ENCODE data around the gene SHROOM3.

The SHROOM3 gene

DNA sequence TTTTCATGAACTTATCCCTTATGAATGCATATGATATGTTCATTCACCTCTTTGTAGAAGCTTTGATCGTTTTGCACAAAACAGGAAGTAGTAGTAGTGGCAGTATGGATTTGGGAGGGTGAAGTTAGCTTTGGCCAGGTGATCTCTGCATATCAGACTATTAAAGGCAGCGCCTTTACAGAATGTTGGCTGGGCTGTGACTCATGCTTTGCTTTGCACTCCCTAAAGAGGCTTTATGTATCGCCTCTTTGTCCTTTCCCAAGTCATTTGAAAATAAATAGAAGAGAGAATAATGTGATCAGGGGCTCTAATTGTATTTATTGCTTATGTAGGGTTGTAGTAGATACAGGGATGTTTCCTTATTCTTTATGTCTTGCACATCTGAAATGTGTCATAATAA, 50.4 kb downstream of the SHROOM3 start:
- H3K4me1 ChIP-seq (ENCODE audit: control insufficient read depth, insufficient read depth, low read length): peaks cover 17% of the 10 kb centered on the region
- H3K27me3 ChIP-seq (ENCODE audit: control insufficient read depth, insufficient read depth, low read length): no peaks in the 10 kb centered on the region
- no peak overlapping the region for H3K9ac ChIP-seq (ENCODE audit: low read depth, low read length)
- H3K4me3 ChIP-seq (ENCODE audit: low read depth, low read length): no peak overlapping the region
- H3K9me3 ChIP-seq (ENCODE audit: control insufficient read depth, insufficient read depth, low read length): no peaks in the 10 kb centered on the region
- H3K36me3 ChIP-seq (ENCODE audit: control insufficient read depth, insufficient read depth, low read length): no peaks in the 10 kb centered on the region

DNA sequence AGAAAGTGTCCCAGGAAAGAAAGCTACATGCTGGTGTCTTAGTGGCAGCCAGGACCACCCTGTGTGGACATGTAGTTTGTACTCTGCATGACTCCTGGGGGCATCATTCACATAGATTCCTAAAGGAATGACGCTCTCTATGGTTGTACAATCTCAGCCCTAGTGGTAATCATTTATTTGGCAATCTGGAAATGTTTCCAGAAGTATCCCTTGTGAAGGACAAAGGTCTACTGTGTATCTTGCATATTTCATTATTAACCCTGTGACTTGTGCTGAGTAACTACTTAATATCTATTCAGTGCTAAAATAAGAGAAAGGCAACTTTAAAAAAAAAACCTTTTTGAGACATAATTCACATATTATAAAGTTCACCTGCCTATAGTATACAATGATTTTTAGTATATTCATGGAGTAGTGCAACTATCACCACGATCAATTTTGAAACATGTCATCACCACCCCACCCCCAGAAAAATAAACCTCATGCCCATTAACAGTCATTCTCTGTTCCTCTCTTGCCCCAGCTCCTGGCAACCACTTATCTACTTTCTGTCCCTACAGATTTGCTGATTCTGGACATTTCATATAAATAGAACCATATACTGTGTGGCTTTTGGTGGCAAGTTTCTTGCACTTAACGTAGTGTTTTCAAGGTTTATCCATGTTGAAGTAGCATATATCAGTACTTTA, 51.7 kb downstream of the SHROOM3 start:
- Histone ChIP-seq H3K9me3 (ENCODE audit: control insufficient read depth, insufficient read depth, low read length) (no peaks in the 10 kb centered on the region), H3K36me3 (ENCODE audit: control insufficient read depth, insufficient read depth, low read length) (no peaks in the 10 kb centered on the region), H3K9ac (ENCODE audit: low read depth, low read length) (no peak overlapping the region), H3K27me3 (ENCODE audit: control insufficient read depth, insufficient read depth, low read length) (no peaks in the 10 kb centered on the region), H3K4me1 (ENCODE audit: control insufficient read depth, insufficient read depth, low read length) (peaks cover 17% of the 10 kb centered on the region), H3K4me3 (ENCODE audit: low read depth, low read length) (no peak overlapping the region)

DNA sequence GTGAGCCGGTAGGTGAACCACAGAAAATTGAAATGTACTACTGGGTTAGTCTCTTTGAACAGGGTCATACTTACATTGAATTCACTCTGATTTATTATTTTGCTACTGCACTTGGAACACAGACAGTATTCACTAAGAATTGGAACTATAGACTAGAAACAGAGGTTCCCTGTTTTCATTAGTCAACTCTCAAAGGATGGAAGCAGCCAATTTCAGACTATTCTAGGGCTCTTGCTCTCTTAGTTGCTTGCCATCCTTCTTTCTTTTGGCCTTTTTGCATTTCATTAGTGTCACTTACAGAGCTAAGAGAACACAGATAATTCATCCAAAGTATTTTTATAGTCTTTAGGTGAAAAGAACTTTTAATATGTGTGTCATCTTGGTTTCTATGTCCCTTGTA, 52.6 kb downstream of the SHROOM3 start:
- Histone ChIP-seq H3K36me3 (ENCODE audit: control insufficient read depth, insufficient read depth, low read length) (no peaks in the 10 kb centered on the region), H3K9ac (ENCODE audit: low read depth, low read length) (no peak overlapping the region), H3K9me3 (ENCODE audit: control insufficient read depth, insufficient read depth, low read length) (no peaks in the 10 kb centered on the region), H3K27me3 (ENCODE audit: control insufficient read depth, insufficient read depth, low read length) (no peaks in the 10 kb centered on the region), H3K4me1 (ENCODE audit: control insufficient read depth, insufficient read depth, low read length) (peaks cover 17% of the 10 kb centered on the region), H3K4me3 (ENCODE audit: low read depth, low read length) (no peak overlapping the region)

DNA sequence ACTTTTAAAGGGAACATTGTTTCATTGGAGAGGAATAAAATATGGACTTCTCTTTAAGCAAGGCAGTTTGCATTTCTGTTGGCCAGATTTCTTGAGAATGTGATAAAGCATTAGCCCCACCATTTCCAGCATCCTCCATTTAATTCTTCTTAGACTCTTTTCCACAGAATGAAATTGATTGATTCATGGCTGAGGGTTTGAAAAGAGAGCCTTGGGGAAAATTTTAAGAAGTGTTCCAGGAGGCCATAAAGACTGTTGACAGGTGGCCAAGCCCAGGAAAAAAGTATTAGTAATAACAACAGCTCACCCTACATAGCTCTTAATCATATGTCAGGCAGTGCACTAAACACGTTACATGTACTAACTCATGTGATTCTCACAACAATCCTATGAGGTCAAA, 53.4 kb downstream of the SHROOM3 start:
- Histone ChIP-seq H3K4me3 (ENCODE audit: low read depth, low read length) (no peak overlapping the region), H3K36me3 (ENCODE audit: control insufficient read depth, insufficient read depth, low read length) (no peaks in the 10 kb centered on the region), H3K27me3 (ENCODE audit: control insufficient read depth, insufficient read depth, low read length) (no peaks in the 10 kb centered on the region), H3K9ac (ENCODE audit: low read depth, low read length) (no peak overlapping the region), H3K4me1 (ENCODE audit: control insufficient read depth, insufficient read depth, low read length) (peaks cover 17% of the 10 kb centered on the region), H3K9me3 (ENCODE audit: control insufficient read depth, insufficient read depth, low read length) (no peaks in the 10 kb centered on the region)

DNA sequence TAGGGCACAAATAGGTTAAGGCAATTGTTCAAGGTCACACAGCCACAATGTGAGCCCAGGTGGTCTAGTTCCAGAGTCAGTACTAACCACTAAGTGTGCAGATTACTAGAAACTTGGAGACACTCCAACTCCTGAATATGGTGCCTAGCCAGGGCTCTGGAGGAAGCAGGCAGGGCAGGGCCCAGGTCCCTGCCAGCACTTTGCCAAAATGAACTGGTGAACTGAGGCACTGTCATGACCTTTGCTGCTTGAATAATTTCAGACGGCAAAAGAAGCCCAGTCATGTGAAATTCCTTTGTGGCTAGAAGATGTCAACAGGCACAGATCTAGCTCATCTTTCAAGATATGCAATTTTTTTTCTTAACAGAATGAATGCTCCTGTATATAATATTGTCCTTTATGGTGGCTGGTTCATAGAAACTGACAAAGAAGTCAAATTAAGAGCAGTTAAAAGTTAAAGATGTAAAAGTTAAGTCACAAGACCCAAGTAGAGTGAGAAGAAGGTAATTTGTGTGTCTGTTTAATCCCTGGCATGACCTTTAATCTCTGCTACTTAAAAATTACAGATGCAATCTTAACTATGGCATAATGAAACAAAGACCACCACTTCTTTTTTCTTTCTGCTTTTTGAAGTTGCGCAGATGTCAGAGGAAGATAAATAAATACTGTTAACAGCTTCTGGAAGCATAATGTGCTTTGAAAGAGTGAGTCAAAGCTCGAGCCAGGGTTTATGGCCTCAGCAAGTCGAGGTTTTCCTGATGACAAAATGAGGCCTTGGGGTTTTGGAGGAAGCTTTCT, 54.1 kb downstream of the SHROOM3 start:
- Histone ChIP-seq H3K9me3 (ENCODE audit: control insufficient read depth, insufficient read depth, low read length) (no peaks in the 10 kb centered on the region), H3K27me3 (ENCODE audit: control insufficient read depth, insufficient read depth, low read length) (no peaks in the 10 kb centered on the region), H3K36me3 (ENCODE audit: control insufficient read depth, insufficient read depth, low read length) (no peaks in the 10 kb centered on the region), H3K4me1 (ENCODE audit: control insufficient read depth, insufficient read depth, low read length) (peaks cover 17% of the 10 kb centered on the region), H3K9ac (ENCODE audit: low read depth, low read length) (no peak overlapping the region), H3K4me3 (ENCODE audit: low read depth, low read length) (no peak overlapping the region)

DNA sequence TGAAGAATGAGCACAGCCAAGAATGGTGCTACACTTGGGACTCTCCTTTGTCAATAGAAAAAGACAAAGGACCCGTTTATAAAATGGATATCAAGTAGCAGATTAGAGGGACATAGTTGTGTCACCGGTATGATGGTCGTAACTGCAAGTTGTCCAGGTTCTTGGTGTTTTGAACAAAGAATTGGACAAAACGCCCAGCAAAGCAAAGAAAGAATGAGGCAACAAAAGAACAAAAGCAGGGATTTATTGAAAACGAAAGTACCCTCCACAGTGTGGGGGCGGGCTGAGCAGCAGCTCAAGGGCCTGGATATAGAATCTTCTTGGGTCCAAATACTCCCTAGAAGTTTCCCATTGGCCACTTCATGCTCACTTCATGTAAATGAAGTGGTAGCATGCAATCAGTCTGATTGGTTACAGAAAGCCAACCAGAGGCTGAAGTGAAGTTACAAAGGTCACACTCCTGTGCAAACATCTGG, 54.7 kb downstream of the SHROOM3 start:
- H3K36me3 ChIP-seq (ENCODE audit: control insufficient read depth, insufficient read depth, low read length): no peaks in the 10 kb centered on the region
- H3K27me3 ChIP-seq (ENCODE audit: control insufficient read depth, insufficient read depth, low read length): no peaks in the 10 kb centered on the region
- peaks cover 13% of the 10 kb centered on the region for H3K4me1 ChIP-seq (ENCODE audit: control insufficient read depth, insufficient read depth, low read length)

DNA sequence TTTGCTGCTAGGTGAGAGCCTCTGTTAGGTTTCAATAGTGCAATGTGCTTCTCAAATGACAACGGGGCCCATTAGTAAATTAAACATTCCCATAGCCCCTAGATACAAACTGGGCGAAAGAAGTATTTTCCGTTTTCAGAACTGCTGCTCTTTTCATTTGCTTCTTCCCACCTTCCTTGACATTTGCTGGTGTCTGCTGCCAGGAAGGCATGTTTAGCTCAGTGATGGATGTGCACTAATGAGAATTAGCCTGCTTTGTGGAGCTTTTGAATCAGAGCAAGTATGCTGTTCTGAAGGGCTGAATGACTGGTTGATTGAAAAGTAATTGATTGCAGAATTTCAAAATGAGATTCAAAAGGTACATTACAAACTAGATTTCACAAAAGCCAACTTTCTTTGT, 57.0 kb downstream of the SHROOM3 start:
- H3K9me3 ChIP-seq (ENCODE audit: control insufficient read depth, insufficient read depth, low read length): no peaks in the 10 kb centered on the region

More for the DNA sequence above, 54.7 kb downstream of the SHROOM3 start:
- H3K9me3 ChIP-seq (ENCODE audit: control insufficient read depth, insufficient read depth, low read length): no peaks in the 10 kb centered on the region
- H3K4me3 ChIP-seq (ENCODE audit: low read depth, low read length): no peak overlapping the region
- no peak overlapping the region for H3K9ac ChIP-seq (ENCODE audit: low read depth, low read length)

DNA sequence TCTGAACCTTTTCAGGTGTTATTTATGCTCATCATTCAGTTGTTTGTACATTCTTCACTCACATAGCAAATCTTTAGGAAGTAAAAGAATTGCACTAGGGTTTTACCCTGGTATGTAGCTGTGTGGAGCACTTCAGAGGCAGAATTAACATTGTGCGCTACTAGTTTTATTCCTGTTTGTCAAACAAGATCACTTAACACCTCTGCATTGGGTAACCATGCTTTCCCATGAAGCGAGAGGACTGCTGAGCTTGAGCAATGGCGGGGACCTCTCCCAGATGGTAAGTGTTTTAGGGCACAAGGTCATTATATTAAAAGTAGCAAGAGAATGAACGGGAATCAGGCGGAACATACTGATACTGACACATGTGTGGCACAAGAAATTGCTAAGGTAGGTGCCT, 59.2 kb downstream of the SHROOM3 start:
- H3K4me3 ChIP-seq (ENCODE audit: low read depth, low read length): no peak overlapping the region
- H3K27me3 ChIP-seq (ENCODE audit: control insufficient read depth, insufficient read depth, low read length): no peaks in the 10 kb centered on the region
- H3K4me1 ChIP-seq (ENCODE audit: control insufficient read depth, insufficient read depth, low read length): no peaks in the 10 kb centered on the region
- H3K9ac ChIP-seq (ENCODE audit: low read depth, low read length): no peak overlapping the region
- H3K36me3 ChIP-seq (ENCODE audit: control insufficient read depth, insufficient read depth, low read length): no peaks in the 10 kb centered on the region
- H3K9me3 ChIP-seq (ENCODE audit: control insufficient read depth, insufficient read depth, low read length): no peaks in the 10 kb centered on the region

More for the DNA sequence above, 57.0 kb downstream of the SHROOM3 start:
- no peaks in the 10 kb centered on the region for H3K27me3 ChIP-seq (ENCODE audit: control insufficient read depth, insufficient read depth, low read length)
- no peaks in the 10 kb centered on the region for H3K36me3 ChIP-seq (ENCODE audit: control insufficient read depth, insufficient read depth, low read length)
- H3K4me3 ChIP-seq (ENCODE audit: low read depth, low read length): no peak overlapping the region
- H3K9ac ChIP-seq (ENCODE audit: low read depth, low read length): no peak overlapping the region
- no peaks in the 10 kb centered on the region for H3K4me1 ChIP-seq (ENCODE audit: control insufficient read depth, insufficient read depth, low read length)

DNA sequence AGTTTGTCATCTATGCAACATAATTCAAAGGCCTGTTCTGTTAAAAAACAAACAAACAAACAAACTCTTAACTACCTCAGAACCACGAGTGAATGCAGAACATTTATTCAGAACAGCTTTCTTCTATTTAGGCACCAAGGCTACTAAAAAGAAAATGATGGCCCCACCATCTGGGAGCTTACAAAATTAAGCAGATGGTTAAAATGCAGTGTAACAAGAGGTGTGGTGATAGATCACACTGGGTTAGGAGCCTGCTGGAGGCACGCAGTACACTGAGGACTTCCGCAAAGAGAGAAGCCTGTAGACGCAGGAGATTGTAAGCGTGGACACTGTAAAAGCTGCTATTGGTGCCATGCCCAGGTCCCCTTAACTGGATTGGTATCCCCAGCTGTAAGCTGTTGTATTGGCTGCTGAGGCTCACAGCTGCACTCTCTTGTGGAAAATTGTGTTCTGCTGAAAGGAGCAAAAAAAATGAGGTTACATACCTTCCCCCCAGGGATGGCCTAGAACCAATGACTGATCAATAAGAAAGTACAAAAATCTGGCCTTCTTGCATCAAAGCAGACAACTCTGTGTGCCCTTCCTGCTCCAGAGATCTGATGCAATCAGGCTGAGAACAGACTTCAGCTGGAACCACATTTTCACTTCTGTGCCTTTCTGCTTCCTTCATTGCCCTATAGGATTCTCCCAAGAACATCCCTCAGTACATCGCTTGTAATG, 60.0 kb downstream of the SHROOM3 start:
- Histone ChIP-seq H3K36me3 (ENCODE audit: control insufficient read depth, insufficient read depth, low read length) (no peaks in the 10 kb centered on the region), H3K9me3 (ENCODE audit: control insufficient read depth, insufficient read depth, low read length) (no peaks in the 10 kb centered on the region), H3K27me3 (ENCODE audit: control insufficient read depth, insufficient read depth, low read length) (no peaks in the 10 kb centered on the region), H3K9ac (ENCODE audit: low read depth, low read length) (no peak overlapping the region), H3K4me3 (ENCODE audit: low read depth, low read length) (no peak overlapping the region), H3K4me1 (ENCODE audit: control insufficient read depth, insufficient read depth, low read length) (no peaks in the 10 kb centered on the region)

DNA sequence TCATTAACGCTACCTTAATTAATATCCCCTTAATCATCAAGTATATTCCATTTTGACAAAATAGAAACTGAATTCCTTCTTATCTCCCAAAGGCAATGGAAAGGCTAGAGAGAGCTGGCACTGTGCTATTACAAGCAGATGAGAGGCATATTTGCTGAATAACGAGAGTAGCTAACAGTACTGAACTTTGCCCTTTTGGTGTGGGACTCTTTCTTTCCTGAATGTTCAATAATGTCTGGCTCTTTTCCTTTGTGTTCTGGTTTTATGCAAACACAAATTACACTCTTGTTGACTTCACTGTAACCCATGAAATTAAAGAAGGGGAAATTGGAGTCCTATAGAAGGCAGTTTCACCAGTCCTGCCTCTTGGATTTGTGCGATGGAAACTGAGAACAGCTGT, 63.5 kb downstream of the SHROOM3 start:
- no peak overlapping the region for H3K4me3 ChIP-seq (ENCODE audit: low read depth, low read length)
- no peaks in the 10 kb centered on the region for H3K36me3 ChIP-seq (ENCODE audit: control insufficient read depth, insufficient read depth, low read length)
- H3K9me3 ChIP-seq (ENCODE audit: control insufficient read depth, insufficient read depth, low read length): no peaks in the 10 kb centered on the region
- H3K27me3 ChIP-seq (ENCODE audit: control insufficient read depth, insufficient read depth, low read length): no peaks in the 10 kb centered on the region
- no peak overlapping the region for H3K9ac ChIP-seq (ENCODE audit: low read depth, low read length)
- H3K4me1 ChIP-seq (ENCODE audit: control insufficient read depth, insufficient read depth, low read length): no peaks in the 10 kb centered on the region

DNA sequence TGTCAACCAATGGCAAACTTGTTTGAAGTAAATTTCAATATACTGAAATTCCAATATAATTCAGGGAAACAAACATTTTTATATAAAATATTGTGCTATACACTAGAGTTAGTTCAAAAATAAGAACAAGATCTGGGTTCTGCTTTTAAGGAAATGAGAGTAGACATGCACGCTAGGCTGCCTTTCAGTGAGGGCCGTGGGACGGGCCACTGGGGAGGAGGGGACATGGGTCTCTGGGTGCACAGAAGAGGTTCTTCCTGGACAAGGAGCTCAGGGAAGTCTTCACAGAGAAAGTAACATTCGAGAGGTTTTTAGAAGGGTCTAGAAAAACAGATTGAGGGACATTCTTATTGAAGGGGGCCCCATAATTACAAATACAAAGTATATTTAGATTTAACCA, 64.4 kb downstream of the SHROOM3 start:
- H3K4me3 ChIP-seq (ENCODE audit: low read depth, low read length): no peak overlapping the region
- no peaks in the 10 kb centered on the region for H3K4me1 ChIP-seq (ENCODE audit: control insufficient read depth, insufficient read depth, low read length)
- no peak overlapping the region for H3K9ac ChIP-seq (ENCODE audit: low read depth, low read length)
- H3K36me3 ChIP-seq (ENCODE audit: control insufficient read depth, insufficient read depth, low read length): no peaks in the 10 kb centered on the region
- H3K9me3 ChIP-seq (ENCODE audit: control insufficient read depth, insufficient read depth, low read length): no peaks in the 10 kb centered on the region
- H3K27me3 ChIP-seq (ENCODE audit: control insufficient read depth, insufficient read depth, low read length): no peaks in the 10 kb centered on the region
